HepG2 (cell line): ENCODE measurements around the gene CCDC183. TPM values are rescaled to one million over a fixed set of nuclear protein-coding genes. Genes with fewer than 3 reads are reported as not detected.

Experiments
- AKNA ChIP-seq: sonication (generic); formaldehyde crosslinking; IDR thresholded peaks from 2 replicates; pipeline ENCODE4 v1.4.0; 2020; ENCODE audit warnings: missing genetic modification reagents, borderline replicate concordance
- CEBPB ChIP-seq: IDR thresholded peaks from 2 replicates; pipeline ENCODE4 v1.6.1; 2011; ENCODE audit warnings: low read depth, low read length, improper control_type of control experiment, borderline replicate concordance
- CEBPG ChIP-seq: IDR thresholded peaks from 2 replicates; pipeline ENCODE4 v1.6.1; 2016
- ELF1 ChIP-seq: sonication (generic); formaldehyde crosslinking; IDR thresholded peaks from 2 replicates; pipeline ENCODE4 v1.4.0; 2020; ENCODE audit warnings: missing genetic modification reagents
- GRHL1 ChIP-seq: sonication (generic); formaldehyde crosslinking; conservative IDR thresholded peaks from 2 replicates; pipeline ENCODE4 v1.8.0; 2022; ENCODE audit warnings: missing genetic modification reagents
- HBP1 ChIP-seq: IDR thresholded peaks from 2 replicates; pipeline ENCODE4 v1.6.1; 2016; ENCODE audit warnings: low read depth, control low read depth
- PHB2 ChIP-seq: fragments of 450-650 bp; IDR thresholded peaks from 2 replicates; pipeline ENCODE4 v1.6.1; 2018; ENCODE audit not compliant: partially characterized antibody
- SETDB1 ChIP-seq: sonication (generic); formaldehyde crosslinking; IDR thresholded peaks from 2 replicates; pipeline ENCODE4 v1.5.1; 2020; ENCODE audit warnings: missing genetic modification reagents, mild to moderate bottlenecking, borderline replicate concordance
- SMAD9 ChIP-seq: sonication (generic); formaldehyde crosslinking; IDR thresholded peaks from 2 replicates; pipeline ENCODE4 v1.5.1; 2020; ENCODE audit warnings: mild to moderate bottlenecking, missing genetic modification reagents
- TARDBP ChIP-seq: sonication (generic); formaldehyde crosslinking; IDR thresholded peaks from 2 replicates; pipeline ENCODE4 v1.8.0; 2022; ENCODE audit warnings: mild to moderate bottlenecking, missing genetic modification reagents
- TMF1 ChIP-seq: sonication (generic); formaldehyde crosslinking; IDR thresholded peaks from 2 replicates; pipeline ENCODE4 v1.8.1; 2022; ENCODE audit warnings: low read depth, missing genetic modification reagents
- ZNF160 ChIP-seq: sonication (generic); formaldehyde crosslinking; IDR thresholded peaks from 2 replicates; pipeline ENCODE4 v1.8.0; 2022; ENCODE audit warnings: mild to moderate bottlenecking, inconsistent platforms, missing genetic modification reagents
- ZNF224 ChIP-seq: sonication (generic); formaldehyde crosslinking; IDR thresholded peaks from 2 replicates; pipeline ENCODE4 v1.5.0; 2020; ENCODE audit warnings: mild to moderate bottlenecking, missing genetic modification reagents
- ZNF530 ChIP-seq: sonication (generic); formaldehyde crosslinking; IDR thresholded peaks from 2 replicates; pipeline ENCODE4 v1.5.0; 2020; ENCODE audit warnings: low read depth, mild to moderate bottlenecking, missing genetic modification reagents
- ZNF543 ChIP-seq: sonication (generic); formaldehyde crosslinking; IDR thresholded peaks from 2 replicates; pipeline ENCODE4 v1.4.0; 2020; ENCODE audit warnings: mild to moderate bottlenecking, missing genetic modification reagents
- ZNF567 ChIP-seq: sonication (generic); formaldehyde crosslinking; IDR thresholded peaks from 2 replicates; pipeline ENCODE4 v1.8.1; 2023; ENCODE audit warnings: mild to moderate bottlenecking, missing genetic modification reagents, borderline replicate concordance
- ZNF839 ChIP-seq: sonication (generic); formaldehyde crosslinking; IDR thresholded peaks from 2 replicates; pipeline ENCODE4 v1.4.0; 2020; ENCODE audit warnings: missing genetic modification reagents, mild to moderate bottlenecking, borderline replicate concordance
- polyA plus RNA-seq, 8 experiments: library from polyadenylated mRNA; depleted of rRNA in 3 of 8; stranded (reverse) in 7 of 8; unstranded in 1 of 8; fragments of >200 nt; fragmentation: Illumina TruSeq in 4 of 8; extraction: Trizol in 4 of 8; gene quantifications; 2 replicates each; pipeline versions ENCODE4 v1.2.1 to v1.2.3, GENCODE V29; 2011 to 2016; ENCODE audit warnings: low read depth in 4 of 8, missing spikeins in 1 of 8, mixed read lengths in 1 of 8; ENCODE audit not compliant: insufficient read depth in 1 of 8
- total RNA-seq, 5 experiments: library from RNA; depleted of rRNA; stranded (reverse); fragments of >200 nt; fragmentation: Illumina TruSeq; extraction: Trizol; gene quantifications; 2 replicates each; pipeline ENCODE4 v1.2.3, GENCODE V29; 2016; ENCODE audit warnings: low read depth in 1 of 5
- TF ChIP-seq, protein P1 (sequence below): sonication (generic); formaldehyde crosslinking; IDR thresholded peaks from 2 replicates; pipeline ENCODE4 v1.9.0; 2021; ENCODE audit warnings: missing genetic modification reagents, mild to moderate bottlenecking, borderline replicate concordance
- TF ChIP-seq, protein P2 (sequence below): sonication (generic); formaldehyde crosslinking; IDR thresholded peaks from 2 replicates; pipeline ENCODE4 v1.4.0; 2020; ENCODE audit warnings: missing genetic modification reagents; ENCODE audit errors: not compliant biosample characterization

Gene CCDC183
- total and polyA plus RNA-seq, 2 of the 13 experiments (the other 11 are each of a cell fraction or from before 2014, with no cell fraction given), result 5.0 to 66.4 TPM

GRCh38 chr9:136796238-136796774, at the start of gene CCDC183 (continued):
- TF ChIP-seq CEBPG (CRISPR knock-in tag) (0 out of 2 replicates have a peak, but pooled peaks have one; percentile 1), ZNF530 (CRISPR knock-in tag) (no peak), GRHL1 (CRISPR knock-in tag) (no peak), HBP1 (no peak), ZNF160 (peak; percentile 10; the same call in 1 of the 2 replicates), CEBPB (no peak), ZNF543 (CRISPR knock-in tag) (no peak), SETDB1 (CRISPR knock-in tag) (no peak), PHB2 (no peak), ZNF224 (CRISPR knock-in tag) (no peak), TARDBP (CRISPR knock-in tag) (no peak), ZNF839 (CRISPR knock-in tag) (no peak), ELF1 (CRISPR knock-in tag) (no peak), SMAD9 (CRISPR knock-in tag) (no peak), AKNA (CRISPR knock-in tag) (no peak), TMF1 (CRISPR knock-in tag) (no peak), ZNF567 (CRISPR knock-in tag) (no peak)
- TF ChIP-seq, protein P1, sequence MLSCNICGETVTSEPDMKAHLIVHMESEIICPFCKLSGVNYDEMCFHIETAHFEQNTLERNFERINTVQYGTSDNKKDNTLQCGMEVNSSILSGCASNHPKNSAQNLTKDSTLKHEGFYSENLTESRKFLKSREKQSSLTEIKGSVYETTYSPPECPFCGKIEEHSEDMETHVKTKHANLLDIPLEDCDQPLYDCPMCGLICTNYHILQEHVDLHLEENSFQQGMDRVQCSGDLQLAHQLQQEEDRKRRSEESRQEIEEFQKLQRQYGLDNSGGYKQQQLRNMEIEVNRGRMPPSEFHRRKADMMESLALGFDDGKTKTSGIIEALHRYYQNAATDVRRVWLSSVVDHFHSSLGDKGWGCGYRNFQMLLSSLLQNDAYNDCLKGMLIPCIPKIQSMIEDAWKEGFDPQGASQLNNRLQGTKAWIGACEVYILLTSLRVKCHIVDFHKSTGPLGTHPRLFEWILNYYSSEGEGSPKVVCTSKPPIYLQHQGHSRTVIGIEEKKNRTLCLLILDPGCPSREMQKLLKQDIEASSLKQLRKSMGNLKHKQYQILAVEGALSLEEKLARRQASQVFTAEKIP, result no peak
- TF ChIP-seq, protein P2, sequence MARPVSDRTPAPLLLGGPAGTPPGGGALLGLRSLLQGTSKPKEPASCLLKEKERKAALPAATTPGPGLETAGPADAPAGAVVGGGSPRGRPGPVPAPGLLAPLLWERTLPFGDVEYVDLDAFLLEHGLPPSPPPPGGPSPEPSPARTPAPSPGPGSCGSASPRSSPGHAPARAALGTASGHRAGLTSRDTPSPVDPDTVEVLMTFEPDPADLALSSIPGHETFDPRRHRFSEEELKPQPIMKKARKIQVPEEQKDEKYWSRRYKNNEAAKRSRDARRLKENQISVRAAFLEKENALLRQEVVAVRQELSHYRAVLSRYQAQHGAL (CRISPR knock-in tag), result no peak
